IgD-negative memory B cell (primary cell): ENCODE results near the gene MRPS33. TPM values are rescaled to one million over a fixed set of nuclear protein-coding genes. Genes with fewer than 3 reads are reported as not detected.

ENCODE experiments used
- H3K27ac Mint-ChIP-seq, 3 donors: one replicate each; pipeline ENCODE4 v1.8.0; 2020 to 2022; ENCODE audit warnings: mild to moderate bottlenecking in 3 of 3, mixed read lengths in 3 of 3, moderate library complexity in 1 of 3
- H3K27me3 Mint-ChIP-seq: one replicate; pipeline ENCODE4 v1.8.0; 2021; ENCODE audit warnings: mixed read lengths
- H3K36me3 Mint-ChIP-seq: one replicate; pipeline ENCODE4 v1.8.0; 2020; ENCODE audit warnings: mild to moderate bottlenecking, mixed read lengths
- H3K4me1 Mint-ChIP-seq, 3 donors: one replicate each; pipeline ENCODE4 v1.8.0; 2020 to 2022; ENCODE audit warnings: mixed read lengths in 3 of 3, mild to moderate bottlenecking in 1 of 3
- H3K4me3 Mint-ChIP-seq, 4 donors: one replicate each; pipeline ENCODE4 v1.8.0; 2020 to 2022; ENCODE audit warnings: mild to moderate bottlenecking in 4 of 4, mixed read lengths in 4 of 4, moderate library complexity in 3 of 4
- H3K9me3 Mint-ChIP-seq, 3 donors: one replicate each; pipeline ENCODE4 v1.8.0; 2020 to 2021; ENCODE audit warnings: mixed read lengths in 3 of 3, mild to moderate bottlenecking in 1 of 3
- polyA plus RNA-seq: library from polyadenylated mRNA; unstranded; fragments of 300-500 nt; fragmentation: Illumina TruSeq; gene quantifications from one replicate; pipeline ENCODE4 v1.2.3, GENCODE V29; 2021

MRPS33 gene
- polyA plus RNA-seq, 1 donor from 2014 or later, result 59.7 TPM

DNA sequence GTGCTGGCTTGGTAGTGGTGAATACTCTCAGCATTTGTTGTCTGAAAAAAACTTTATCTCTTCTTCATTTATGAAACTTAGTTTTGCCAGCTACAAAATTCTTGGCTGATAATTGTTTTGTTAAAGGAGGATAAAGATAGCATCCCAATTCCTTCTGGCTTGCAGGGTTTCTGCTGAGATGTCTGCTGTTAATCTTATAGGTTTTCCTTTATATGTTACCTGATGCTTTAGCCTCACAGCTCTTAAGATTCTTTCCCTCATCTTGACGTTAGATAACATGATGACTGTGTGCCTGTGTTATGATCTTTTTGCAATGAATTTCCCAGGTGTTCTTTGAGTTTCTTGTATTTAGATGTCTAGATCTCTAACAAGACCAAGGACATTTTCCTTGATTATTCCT is 9.9 kb upstream of the MRPS33 start:
- Mint-ChIP-seq H3K9me3 (peaks cover 4 to 19% (median 14%) of the 10 kb centered on the region in 3 donors), H3K36me3 (no peaks in the 10 kb centered on the region), H3K4me3 (no peak overlapping the region), H3K27ac (no peak overlapping the region), H3K27me3 (peaks cover 19% of the 10 kb centered on the region), H3K4me1 (peaks cover 0 to 2% (median 1%) of the 10 kb centered on the region in 3 donors)

DNA sequence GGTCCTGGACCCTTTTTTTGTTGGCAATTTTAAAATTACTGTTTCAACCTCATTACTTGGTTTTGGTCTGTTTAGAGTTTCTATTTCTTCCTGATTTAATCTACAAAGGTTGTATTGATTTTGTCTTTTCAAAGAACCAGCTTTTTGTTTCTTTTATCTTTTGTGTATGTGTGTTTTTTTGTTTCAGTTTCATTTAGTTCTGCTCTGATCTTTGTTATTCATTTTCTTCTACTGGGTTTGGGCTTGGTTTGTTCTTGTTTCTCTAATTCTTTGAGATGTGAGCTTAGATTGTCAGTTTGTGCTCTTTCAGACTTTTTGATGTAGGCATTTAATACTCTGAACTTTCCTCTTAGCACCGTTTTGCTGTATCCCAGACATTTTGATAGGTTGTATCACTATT is 8.5 kb upstream of the MRPS33 start:
- Mint-ChIP-seq H3K27me3 (peaks cover 18% of the 10 kb centered on the region), H3K4me1 (peaks cover 0 to 2% (median 1%) of the 10 kb centered on the region in 3 donors), H3K9me3 (peaks cover 4 to 12% (median 9%) of the 10 kb centered on the region in 3 donors), H3K27ac (no peak overlapping the region), H3K4me3 (no peak overlapping the region), H3K36me3 (no peaks in the 10 kb centered on the region)

DNA sequence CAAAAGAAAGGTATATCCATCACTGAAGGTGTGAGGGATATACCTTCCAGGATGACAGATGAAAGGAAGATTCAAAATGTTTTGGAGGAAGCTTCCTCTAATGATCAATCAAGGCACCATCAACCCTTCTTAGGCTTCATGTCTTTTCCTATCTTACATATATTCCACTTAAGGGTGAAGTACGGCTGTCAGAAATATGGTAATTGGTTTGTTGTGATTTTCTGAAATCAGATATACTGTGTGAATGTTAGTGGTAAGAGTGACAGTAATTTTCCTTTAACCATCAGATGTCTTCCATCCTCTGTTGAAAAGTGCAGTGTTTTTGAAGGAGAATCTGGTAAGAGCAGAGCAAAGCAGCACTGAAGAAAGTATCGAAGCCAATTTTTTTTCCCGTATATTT is 2.8 kb upstream of the MRPS33 start:
- Mint-ChIP-seq H3K9me3 (peaks cover 2 to 4% (median 2%) of the 10 kb centered on the region in 3 donors), H3K36me3 (no peaks in the 10 kb centered on the region), H3K4me1 (peaks cover 11 to 17% (median 15%) of the 10 kb centered on the region in 3 donors), H3K4me3 (no peak overlapping the region), H3K27ac (no peak overlapping the region), H3K27me3 (peaks cover 7% of the 10 kb centered on the region)

DNA sequence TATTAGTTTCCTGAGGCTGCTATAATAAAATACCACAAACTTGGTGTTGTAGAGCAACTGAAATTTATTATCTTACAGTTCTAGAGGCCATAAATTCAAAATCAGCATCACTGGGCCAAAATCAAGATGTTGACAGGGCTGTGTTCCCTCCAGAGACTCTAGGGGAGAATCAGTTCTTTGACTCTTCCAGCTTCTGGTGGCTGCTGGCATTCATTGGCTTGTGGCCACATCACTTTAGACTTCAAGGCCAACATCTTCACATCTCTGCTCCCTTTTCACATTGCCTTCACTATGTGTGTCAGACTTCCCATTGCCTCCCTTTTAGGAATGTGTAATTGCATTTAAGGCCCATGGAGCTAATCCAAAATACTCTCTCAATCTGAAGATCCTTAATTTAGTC is 1.6 kb upstream of the MRPS33 start:
- Mint-ChIP-seq H3K4me3 (peak overlapping the region in 2 of 4 donors; percentile 31 to 49), H3K27me3 (peaks cover 6% of the 10 kb centered on the region), H3K27ac (peak overlapping the region in 1 of 3 donors; percentile 99)

DNA sequence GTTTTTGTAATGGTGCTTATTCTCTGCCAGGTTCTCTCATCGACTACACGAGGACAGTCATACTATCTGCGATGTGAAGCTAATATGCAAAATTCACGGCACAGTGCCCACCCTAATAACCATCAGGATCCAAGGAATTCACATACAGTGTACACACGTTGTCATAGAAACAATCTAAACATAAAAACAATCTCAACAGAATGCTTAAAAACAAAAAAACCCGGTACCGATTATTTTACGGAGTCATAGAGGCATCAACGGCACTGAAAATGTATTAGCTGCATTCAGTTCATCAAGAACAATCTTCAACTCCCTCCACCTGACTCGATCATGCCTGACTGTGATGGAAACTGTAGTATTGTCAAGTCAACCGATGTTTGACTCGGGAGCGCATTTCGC is 628 bp downstream of the MRPS33 start:
- H3K9me3 Mint-ChIP-seq, result peaks cover 2 to 4% (median 2%) of the 10 kb centered on the region in 3 donors
- H3K4me1 Mint-ChIP-seq, result peaks cover 11 to 16% (median 15%) of the 10 kb centered on the region in 3 donors
- H3K4me3 Mint-ChIP-seq, result peak overlapping the region; percentile 97 to 100 (median 98)
- H3K27ac Mint-ChIP-seq, result peak overlapping the region; percentile 99 to 100 (median 100)
- H3K36me3 Mint-ChIP-seq, result peaks cover 3% of the 10 kb centered on the region
- peaks cover 4% of the 10 kb centered on the region for H3K27me3 Mint-ChIP-seq

More for the DNA sequence above, 1.6 kb upstream of the MRPS33 start:
- peaks cover 2 to 4% (median 2%) of the 10 kb centered on the region in 3 donors for H3K9me3 Mint-ChIP-seq
- no peaks in the 10 kb centered on the region for H3K36me3 Mint-ChIP-seq
- peaks cover 11 to 16% (median 15%) of the 10 kb centered on the region in 3 donors for H3K4me1 Mint-ChIP-seq

DNA sequence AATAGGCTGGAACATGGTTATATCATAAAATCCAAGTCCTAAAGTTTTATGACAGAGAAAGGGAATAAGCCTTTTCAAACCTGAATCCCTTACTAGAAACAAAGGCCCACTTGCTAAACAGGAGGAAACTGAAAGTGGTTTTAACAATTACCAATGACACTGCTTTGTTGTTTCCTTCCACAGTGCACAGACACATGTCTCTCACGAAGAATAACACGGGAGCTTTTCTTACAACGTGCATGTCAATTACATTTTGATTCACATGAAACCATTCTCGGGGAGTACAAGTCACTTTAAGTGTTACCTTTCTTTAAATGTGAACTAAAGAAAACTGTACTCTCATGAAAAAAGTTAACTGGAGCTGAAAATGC is 1.4 kb downstream of the MRPS33 start:
- peaks cover 11 to 16% (median 15%) of the 10 kb centered on the region in 3 donors for H3K4me1 Mint-ChIP-seq
- peaks cover 3% of the 10 kb centered on the region for H3K36me3 Mint-ChIP-seq
- H3K4me3 Mint-ChIP-seq, result peak overlapping the region; percentile 97 to 100 (median 98)
- peak overlapping the region; percentile 99 to 100 (median 100) for H3K27ac Mint-ChIP-seq
- H3K9me3 Mint-ChIP-seq, result peaks cover 2 to 4% (median 2%) of the 10 kb centered on the region in 3 donors
- H3K27me3 Mint-ChIP-seq, result no peaks in the 10 kb centered on the region

DNA sequence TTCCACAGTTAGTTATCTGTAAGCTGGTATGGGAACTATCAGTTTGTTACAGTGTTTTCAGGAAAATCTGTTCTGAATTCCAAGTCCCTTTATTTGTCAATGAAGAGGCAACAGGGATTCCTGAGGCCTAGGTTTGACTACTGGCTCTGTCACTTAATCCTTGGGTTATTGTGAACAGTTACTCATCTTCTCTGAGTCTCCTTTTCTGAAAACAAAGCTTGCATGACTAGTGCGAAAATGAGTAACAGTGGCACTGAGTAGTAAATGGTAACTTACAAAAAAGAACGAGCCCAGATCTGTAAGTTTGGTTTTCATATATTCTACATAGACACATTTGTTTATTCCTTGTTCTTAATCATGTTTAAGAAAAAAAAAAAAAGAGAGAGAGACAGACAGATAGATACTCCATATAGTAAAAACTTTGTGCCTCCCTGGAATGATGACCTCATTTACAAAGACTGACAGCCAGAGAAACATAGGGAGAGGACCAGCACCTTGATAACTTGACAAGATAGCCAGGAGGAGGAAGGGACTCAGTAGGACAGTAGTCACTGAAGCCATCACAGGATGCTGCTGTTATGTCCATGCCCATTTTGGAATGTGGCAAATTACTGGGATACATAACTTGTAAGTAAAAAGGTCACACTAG is 1.9 kb downstream of the MRPS33 start:
- H3K27ac Mint-ChIP-seq, result peak overlapping the region; percentile 99 to 100 (median 100)
- H3K27me3 Mint-ChIP-seq, result no peaks in the 10 kb centered on the region
- H3K4me3 Mint-ChIP-seq, result peak overlapping the region in 3 of 4 donors; percentile 97 to 100 (median 97)
- peaks cover 3% of the 10 kb centered on the region for H3K36me3 Mint-ChIP-seq
- peaks cover 2 to 4% (median 2%) of the 10 kb centered on the region in 3 donors for H3K9me3 Mint-ChIP-seq
- peaks cover 11 to 16% (median 15%) of the 10 kb centered on the region in 3 donors for H3K4me1 Mint-ChIP-seq

DNA sequence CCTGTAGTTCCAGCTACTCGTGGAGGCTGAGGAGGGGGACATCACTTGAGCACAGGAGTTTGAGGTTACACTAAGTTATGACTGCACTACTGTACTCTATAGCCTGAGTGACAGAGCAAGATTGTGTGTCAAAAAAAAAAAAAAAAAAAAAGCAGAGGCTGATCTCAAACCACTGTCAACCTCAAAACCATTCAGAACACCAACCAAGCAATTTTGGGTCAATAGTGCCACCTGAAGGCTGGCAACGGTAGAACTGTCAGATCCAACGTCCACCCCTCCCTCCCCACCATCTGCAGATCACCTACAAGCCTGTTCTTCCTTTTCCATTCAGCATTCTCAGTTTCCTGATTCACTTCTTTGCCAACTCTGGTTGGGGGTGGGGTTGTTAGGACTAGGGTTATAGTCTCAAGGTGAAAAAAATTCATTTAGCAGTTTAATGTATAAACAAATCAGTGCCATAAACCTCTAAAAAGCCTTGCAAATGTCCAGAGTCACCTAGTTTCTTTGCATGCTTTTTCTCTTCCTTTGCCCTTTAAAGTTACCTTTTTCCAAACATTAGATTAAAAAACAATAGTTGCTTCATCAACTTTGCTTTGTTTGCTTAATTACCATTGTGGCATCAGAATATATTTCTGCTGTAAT is 2.6 kb downstream of the MRPS33 start:
- peak overlapping the region in 3 of 4 donors; percentile 49 to 79 (median 74) for H3K4me3 Mint-ChIP-seq
- H3K27ac Mint-ChIP-seq, result peak overlapping the region in 2 of 3 donors; percentile 11 to 99
- peaks cover 11 to 16% (median 15%) of the 10 kb centered on the region in 3 donors for H3K4me1 Mint-ChIP-seq
- H3K27me3 Mint-ChIP-seq, result no peaks in the 10 kb centered on the region
- peaks cover 5% of the 10 kb centered on the region for H3K36me3 Mint-ChIP-seq
- H3K9me3 Mint-ChIP-seq, result peaks cover 2 to 4% (median 2%) of the 10 kb centered on the region in 3 donors

DNA sequence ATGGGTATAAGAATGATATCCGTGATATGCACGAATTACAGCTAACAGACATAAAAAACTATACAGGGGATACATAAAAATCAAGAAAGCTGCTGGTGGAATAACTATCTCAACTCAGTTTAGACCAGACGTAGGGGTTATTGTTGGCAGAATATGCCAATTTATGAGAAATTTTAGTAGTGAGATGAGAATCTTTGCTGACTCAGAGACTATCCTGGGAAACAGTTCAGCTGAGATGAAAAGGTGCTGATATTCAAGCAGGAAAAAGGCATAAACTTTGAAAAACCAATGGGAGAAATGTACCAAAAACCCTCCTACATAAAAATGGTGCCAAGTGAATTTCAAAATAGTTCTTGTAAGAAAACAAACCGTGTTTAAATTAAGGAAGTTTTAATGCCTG is 3.3 kb downstream of the MRPS33 start:
- Mint-ChIP-seq H3K4me1 (peaks cover 11 to 16% (median 15%) of the 10 kb centered on the region in 3 donors), H3K9me3 (peaks cover 1 to 2% (median 1%) of the 10 kb centered on the region in 3 donors)

DNA sequence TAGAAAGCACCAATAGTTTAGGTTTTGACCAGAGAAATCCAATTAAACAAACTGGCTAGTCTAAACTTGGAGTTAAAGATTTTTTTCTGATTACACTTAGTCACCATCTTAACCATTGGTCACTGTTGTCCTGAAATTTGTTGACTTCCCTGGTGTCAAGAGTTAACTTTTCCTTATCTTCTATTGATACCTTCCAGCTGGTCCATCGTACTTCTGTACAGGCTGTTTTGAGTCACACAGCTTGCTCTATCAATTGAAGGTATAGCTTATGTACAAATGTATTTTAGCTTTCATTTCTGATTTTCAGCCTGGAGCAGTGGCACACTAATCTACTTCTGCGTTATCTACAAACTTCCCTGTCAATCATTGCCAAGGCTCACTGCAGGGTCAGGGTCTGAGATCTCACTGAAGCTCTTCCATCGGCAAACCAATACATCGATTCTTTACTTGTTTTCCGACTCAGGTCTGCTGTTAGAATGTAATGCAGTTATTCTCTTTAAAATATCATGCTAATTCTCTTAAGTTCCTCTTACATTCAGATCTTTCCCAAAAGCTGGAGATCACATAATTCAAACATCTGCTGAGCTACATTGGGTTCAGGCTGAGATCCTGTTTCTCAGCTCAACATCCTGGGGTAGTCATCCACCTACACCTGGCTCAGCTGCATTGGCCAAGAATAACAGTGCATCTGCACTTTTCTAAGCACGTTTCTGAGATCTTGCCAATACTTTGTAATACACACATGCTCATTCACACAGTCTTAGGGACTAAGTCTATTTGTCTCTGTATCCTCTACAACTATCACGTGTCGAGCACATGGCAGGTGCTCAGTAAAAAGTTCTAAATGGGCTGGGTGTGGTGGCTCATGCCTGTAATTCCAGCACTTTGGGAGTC is 11.3 kb downstream of the MRPS33 start:
- H3K4me3 Mint-ChIP-seq, result no peak overlapping the region
- H3K36me3 Mint-ChIP-seq, result peaks cover 4% of the 10 kb centered on the region
- H3K27me3 Mint-ChIP-seq, result no peaks in the 10 kb centered on the region
- no peaks in the 10 kb centered on the region for H3K9me3 Mint-ChIP-seq
- H3K27ac Mint-ChIP-seq, result no peak overlapping the region
- no peaks in the 10 kb centered on the region for H3K4me1 Mint-ChIP-seq

More for the DNA sequence above, 3.3 kb downstream of the MRPS33 start:
- H3K4me3 Mint-ChIP-seq, result peak overlapping the region in 1 of 4 donors; percentile 57
- H3K27ac Mint-ChIP-seq, result no peak overlapping the region
- H3K27me3 Mint-ChIP-seq, result no peaks in the 10 kb centered on the region
- H3K36me3 Mint-ChIP-seq, result peaks cover 5% of the 10 kb centered on the region

DNA sequence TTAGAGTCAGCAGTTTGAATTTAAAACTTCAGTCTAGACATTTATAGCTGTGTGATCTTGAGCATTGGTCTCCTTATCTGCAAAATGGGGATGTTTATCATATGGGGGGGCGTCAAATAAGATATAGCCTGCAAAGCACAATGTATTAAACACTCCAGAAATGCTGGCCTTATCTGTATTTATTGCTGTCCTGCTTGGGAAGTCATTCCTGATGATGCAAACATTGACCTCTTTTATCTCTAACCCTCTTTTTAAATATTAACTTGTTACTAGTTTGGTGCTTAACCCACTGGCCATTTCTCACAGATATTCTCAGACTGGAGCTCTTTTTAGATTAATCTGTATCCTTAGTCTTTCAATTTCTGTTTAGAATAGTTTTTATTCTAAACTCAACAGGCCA is 13.2 kb downstream of the MRPS33 start:
- H3K4me1 Mint-ChIP-seq, result no peaks in the 10 kb centered on the region
- no peaks in the 10 kb centered on the region for H3K9me3 Mint-ChIP-seq
- peaks cover 1% of the 10 kb centered on the region for H3K36me3 Mint-ChIP-seq
- H3K27me3 Mint-ChIP-seq, result peaks cover 3% of the 10 kb centered on the region
- H3K27ac Mint-ChIP-seq, result no peak overlapping the region
- no peak overlapping the region for H3K4me3 Mint-ChIP-seq

DNA sequence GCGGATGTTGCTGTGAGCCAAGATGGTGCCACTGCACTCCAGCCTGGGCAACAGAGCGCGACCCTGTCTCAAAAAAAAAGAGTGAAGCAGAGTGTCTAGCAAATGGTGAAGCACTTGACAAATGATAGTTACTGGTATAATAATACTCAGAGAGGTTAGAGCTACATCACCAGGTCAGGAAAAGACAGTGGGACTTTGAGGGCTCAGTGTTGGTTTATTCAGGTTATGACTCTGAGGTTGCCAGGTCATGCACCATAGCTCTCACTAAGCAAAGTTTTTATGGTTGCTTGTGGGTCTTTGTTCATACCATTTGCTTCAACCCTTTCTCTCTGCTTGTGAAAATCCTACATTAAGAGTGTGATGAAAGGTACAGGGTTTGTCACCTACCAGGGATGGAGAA is 13.6 kb downstream of the MRPS33 start:
- Mint-ChIP-seq H3K4me1 (no peaks in the 10 kb centered on the region), H3K27ac (no peak overlapping the region), H3K36me3 (peaks cover 1% of the 10 kb centered on the region), H3K9me3 (no peaks in the 10 kb centered on the region), H3K4me3 (no peak overlapping the region), H3K27me3 (peaks cover 3% of the 10 kb centered on the region)

DNA sequence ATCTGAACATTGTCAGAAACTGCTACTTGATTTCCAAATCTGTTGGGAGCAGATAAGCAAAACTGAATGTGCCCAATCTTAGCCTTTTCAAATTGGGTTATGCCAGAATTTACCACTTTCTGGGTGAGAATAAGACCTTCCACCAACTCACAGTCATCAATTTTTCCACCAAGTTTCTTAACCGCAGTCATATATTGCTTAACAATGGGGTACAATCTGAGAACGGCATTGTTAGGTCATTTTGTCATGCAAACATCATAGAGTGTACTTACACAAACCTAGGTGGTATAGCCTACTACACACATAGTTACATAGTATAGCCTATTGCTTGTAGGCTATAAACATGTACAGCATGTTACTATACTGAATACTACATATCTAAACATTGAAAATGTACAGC is 16.0 kb downstream of the MRPS33 start:
- Mint-ChIP-seq H3K27ac (no peak overlapping the region), H3K4me1 (no peaks in the 10 kb centered on the region), H3K36me3 (no peaks in the 10 kb centered on the region), H3K4me3 (no peak overlapping the region), H3K27me3 (peaks cover 3% of the 10 kb centered on the region), H3K9me3 (no peaks in the 10 kb centered on the region)

DNA sequence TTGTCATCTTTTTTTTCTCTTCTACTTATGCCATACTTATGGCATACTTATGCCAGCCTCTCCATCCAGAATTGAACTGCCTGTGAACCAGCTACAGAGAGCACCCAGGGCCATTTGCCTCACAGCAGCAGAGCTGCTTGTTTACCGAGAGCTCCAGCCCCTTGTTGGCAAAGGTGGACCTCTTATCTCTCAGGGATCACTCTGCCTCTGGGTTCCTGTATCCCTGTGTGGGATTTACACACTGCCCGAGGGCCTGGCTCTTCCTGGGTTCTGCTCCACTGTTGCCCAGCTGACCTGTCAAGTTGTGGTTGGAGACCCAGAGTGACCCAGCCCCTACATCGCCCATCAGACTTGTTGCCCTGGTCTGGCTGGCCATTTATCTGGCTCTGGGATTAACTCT is 22.3 kb downstream of the MRPS33 start:
- H3K4me3 Mint-ChIP-seq, result no peak overlapping the region

More for the DNA sequence above, 22.3 kb downstream of the MRPS33 start:
- H3K4me1 Mint-ChIP-seq, result no peaks in the 10 kb centered on the region
- peaks cover 3% of the 10 kb centered on the region for H3K27me3 Mint-ChIP-seq
- H3K27ac Mint-ChIP-seq, result no peak overlapping the region
- no peaks in the 10 kb centered on the region for H3K9me3 Mint-ChIP-seq
- no peaks in the 10 kb centered on the region for H3K36me3 Mint-ChIP-seq
